ENCODE data around the gene KCND3. TPM values are rescaled to one million over a fixed set of nuclear protein-coding genes. Genes with fewer than 3 reads are reported as not detected.

The KCND3 gene
- total RNA-seq, 1 donor from 2014 or later, result under 0.01 TPM

DNA sequence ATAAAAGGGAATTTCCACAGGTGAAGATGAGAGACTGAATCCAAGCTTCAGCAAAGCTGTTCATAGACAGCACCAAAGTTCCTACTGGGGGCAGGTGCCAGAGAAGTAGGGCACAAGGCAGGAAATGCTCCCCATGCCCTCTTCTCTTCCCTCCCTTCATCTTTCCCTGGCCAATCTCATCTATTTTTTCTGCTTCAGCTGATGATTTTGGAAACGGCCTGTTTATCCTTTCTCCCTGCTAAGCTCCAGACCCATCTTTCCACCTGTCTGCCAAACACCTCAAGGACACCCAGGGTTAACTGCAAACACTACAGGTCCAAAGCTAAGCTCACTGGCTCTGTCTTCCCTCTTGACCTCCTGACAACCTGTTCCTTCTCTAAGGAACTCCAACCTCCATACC lies 18.1 kb downstream of the KCND3 start:
- no peaks in the 10 kb centered on the region for H3K36me3 ChIP-seq (ENCODE audit: control insufficient read depth, insufficient read depth, low read length)
- no peak overlapping the region for H3K4me3 ChIP-seq (ENCODE audit: low read depth, low read length)
- DNase-seq (ENCODE audit: low read depth), result no peak
- TF ChIP-seq, protein P1, sequence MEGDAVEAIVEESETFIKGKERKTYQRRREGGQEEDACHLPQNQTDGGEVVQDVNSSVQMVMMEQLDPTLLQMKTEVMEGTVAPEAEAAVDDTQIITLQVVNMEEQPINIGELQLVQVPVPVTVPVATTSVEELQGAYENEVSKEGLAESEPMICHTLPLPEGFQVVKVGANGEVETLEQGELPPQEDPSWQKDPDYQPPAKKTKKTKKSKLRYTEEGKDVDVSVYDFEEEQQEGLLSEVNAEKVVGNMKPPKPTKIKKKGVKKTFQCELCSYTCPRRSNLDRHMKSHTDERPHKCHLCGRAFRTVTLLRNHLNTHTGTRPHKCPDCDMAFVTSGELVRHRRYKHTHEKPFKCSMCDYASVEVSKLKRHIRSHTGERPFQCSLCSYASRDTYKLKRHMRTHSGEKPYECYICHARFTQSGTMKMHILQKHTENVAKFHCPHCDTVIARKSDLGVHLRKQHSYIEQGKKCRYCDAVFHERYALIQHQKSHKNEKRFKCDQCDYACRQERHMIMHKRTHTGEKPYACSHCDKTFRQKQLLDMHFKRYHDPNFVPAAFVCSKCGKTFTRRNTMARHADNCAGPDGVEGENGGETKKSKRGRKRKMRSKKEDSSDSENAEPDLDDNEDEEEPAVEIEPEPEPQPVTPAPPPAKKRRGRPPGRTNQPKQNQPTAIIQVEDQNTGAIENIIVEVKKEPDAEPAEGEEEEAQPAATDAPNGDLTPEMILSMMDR (IDR thresholded peaks at IDR 0.05; ENCODE audit: insufficient read depth, low read length, poor library complexity, severe bottlenecking), result no peak
- H3K27me3 ChIP-seq (ENCODE audit: control insufficient read depth, insufficient read depth, low read length), result no peaks in the 10 kb centered on the region

DNA sequence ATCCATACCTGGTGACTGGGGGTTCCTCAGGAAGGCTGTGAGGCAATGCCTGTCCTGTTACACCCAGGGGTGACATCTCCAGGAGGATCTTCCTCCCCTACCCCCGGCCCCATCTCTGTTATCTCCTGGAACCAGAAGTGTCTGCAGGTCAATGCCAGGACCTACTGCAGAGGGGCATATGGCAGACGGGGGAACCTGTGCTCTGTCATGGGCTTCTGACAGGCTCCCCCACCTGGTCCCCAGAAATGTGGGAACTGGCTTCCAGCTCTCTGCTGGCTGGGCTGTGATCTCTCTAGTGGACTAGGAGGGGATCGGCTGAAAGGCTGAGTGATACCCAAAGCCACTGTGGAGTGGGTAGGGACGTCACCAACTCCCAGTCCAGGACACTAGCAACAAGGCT lies 21.0 kb downstream of the KCND3 start:
- H3K36me3 ChIP-seq (ENCODE audit: control insufficient read depth, insufficient read depth, low read length), result no peaks in the 10 kb centered on the region
- TF ChIP-seq, protein P1 (IDR thresholded peaks at IDR 0.05; ENCODE audit: insufficient read depth, low read length, poor library complexity, severe bottlenecking), result no peak
- no peaks in the 10 kb centered on the region for H3K27me3 ChIP-seq (ENCODE audit: control insufficient read depth, insufficient read depth, low read length)
- no peak overlapping the region for H3K4me3 ChIP-seq (ENCODE audit: low read depth, low read length)
- DNase-seq (ENCODE audit: low read depth), result no peak

GRCh38 chr1:111967886-111968285 lies 21.6 kb downstream of the KCND3 start:
- TF ChIP-seq, protein P1 (IDR thresholded peaks at IDR 0.05; ENCODE audit: insufficient read depth, low read length, poor library complexity, severe bottlenecking), result no peak

GRCh38 chr1:111967067-111967690 lies 22.3 kb downstream of the KCND3 start:
- TF ChIP-seq, protein P1 (IDR thresholded peaks at IDR 0.05; ENCODE audit: insufficient read depth, low read length, poor library complexity, severe bottlenecking), result no peak
- DNase-seq (ENCODE audit: low read depth), result no peak
- H3K27me3 ChIP-seq (ENCODE audit: control insufficient read depth, insufficient read depth, low read length), result no peaks in the 10 kb centered on the region

More at GRCh38 chr1:111967886-111968285, 21.6 kb downstream of the KCND3 start:
- Histone ChIP-seq H3K27me3 (ENCODE audit: control insufficient read depth, insufficient read depth, low read length) (no peaks in the 10 kb centered on the region), H3K4me3 (ENCODE audit: low read depth, low read length) (no peak overlapping the region), H3K36me3 (ENCODE audit: control insufficient read depth, insufficient read depth, low read length) (no peaks in the 10 kb centered on the region)
- no peak for DNase-seq (ENCODE audit: low read depth)

DNA sequence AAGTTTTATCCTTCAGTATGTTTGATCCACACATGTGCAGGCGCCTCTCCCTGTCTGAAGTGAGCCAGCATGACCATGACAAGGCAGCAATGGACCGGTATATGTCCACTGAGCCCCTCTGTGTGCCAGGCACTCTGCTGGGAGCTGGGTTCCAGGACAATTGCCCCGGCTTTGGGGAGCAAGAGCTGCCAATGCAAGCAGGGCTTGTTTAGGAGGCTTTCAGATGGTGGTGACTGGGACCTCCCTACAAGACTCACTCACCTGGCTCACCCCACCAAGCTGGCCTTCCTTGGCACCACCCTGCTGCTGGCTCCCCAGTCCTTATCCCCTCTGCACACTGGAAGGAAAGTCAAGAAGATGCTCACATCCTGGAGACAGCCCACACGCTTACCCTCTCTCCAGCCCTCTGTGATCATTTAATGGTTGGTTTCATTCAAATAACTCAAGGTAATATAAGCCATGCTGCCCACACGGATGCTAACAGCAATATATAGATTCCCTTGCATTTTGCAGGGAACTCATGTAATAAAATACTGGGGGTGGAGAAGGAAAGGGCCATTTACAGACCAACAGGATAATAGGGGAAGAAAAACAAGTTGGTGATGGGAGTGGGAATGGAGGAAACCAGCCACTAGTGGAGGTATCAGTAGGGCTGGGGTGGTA lies 23.6 kb downstream of the KCND3 start:
- TF ChIP-seq, protein P1 (IDR thresholded peaks at IDR 0.05; ENCODE audit: insufficient read depth, low read length, poor library complexity, severe bottlenecking), result no peak
- no peaks in the 10 kb centered on the region for H3K36me3 ChIP-seq (ENCODE audit: control insufficient read depth, insufficient read depth, low read length)
- no peak for DNase-seq (ENCODE audit: low read depth)
- no peak overlapping the region for H3K4me3 ChIP-seq (ENCODE audit: low read depth, low read length)
- H3K27me3 ChIP-seq (ENCODE audit: control insufficient read depth, insufficient read depth, low read length), result no peaks in the 10 kb centered on the region

More at GRCh38 chr1:111967067-111967690, 22.3 kb downstream of the KCND3 start:
- Histone ChIP-seq H3K36me3 (ENCODE audit: control insufficient read depth, insufficient read depth, low read length) (no peaks in the 10 kb centered on the region), H3K4me3 (ENCODE audit: low read depth, low read length) (no peak overlapping the region)

Data from kidney epithelial cell (primary cell).